Body of pancreas (tissue), 4 donors: Measurements from ENCODE around the gene ELSPBP1.

Experiments
- CTCF ChIP-seq, 7 experiments: fragments of 450-650 bp in 4 of 7; fragments of 200-600 bp in 3 of 7; sonication (generic) in 3 of 7; IDR thresholded peaks; one replicate each; pipeline ENCODE4 v1.5.1; 2016 to 2019; ENCODE audit warnings: antibody characterized with exemption in 7 of 7
- POLR2A ChIP-seq, 3 donors: fragments of 450-650 bp; IDR thresholded peaks; one replicate each; pipeline ENCODE4 v1.6.1; 2016; ENCODE audit warnings: antibody characterized with exemption in 3 of 3, mild to moderate bottlenecking in 2 of 3

GRCh38 chr19:47996230-47996727 lies 1.8 kb downstream of the ELSPBP1 start:
- TF ChIP-seq CTCF (IDR thresholded peaks at IDR 0.05) (no peak), POLR2A (IDR thresholded peaks at IDR 0.05) (no peak)
